ENCODE measurements around the gene INPP5B. TPM values are rescaled to one million over a fixed set of nuclear protein-coding genes. Genes with fewer than 3 reads are reported as not detected.

The INPP5B gene
- total RNA-seq, 1 donor from 2014 or later: 21.2 TPM

DNA sequence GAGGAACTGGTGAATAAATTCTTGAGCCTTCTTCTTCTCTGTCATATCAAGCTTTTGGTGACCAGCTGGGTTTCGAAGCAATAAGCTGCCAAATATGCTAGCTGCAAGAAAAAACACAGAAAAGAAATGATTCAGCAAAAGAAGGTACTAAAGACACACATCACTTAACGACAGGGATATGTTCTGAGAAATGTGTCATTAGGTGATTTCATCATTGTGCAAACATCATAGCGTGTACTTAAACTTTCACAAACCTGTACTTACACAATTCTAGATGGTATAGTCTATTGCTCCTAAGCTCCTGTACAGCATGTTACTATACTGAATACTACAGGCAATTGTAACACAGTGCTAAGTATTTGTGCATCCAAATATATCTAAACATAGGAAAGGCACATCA, 84.5 kb downstream of the INPP5B start:
- TF ChIP-seq, protein P1, sequence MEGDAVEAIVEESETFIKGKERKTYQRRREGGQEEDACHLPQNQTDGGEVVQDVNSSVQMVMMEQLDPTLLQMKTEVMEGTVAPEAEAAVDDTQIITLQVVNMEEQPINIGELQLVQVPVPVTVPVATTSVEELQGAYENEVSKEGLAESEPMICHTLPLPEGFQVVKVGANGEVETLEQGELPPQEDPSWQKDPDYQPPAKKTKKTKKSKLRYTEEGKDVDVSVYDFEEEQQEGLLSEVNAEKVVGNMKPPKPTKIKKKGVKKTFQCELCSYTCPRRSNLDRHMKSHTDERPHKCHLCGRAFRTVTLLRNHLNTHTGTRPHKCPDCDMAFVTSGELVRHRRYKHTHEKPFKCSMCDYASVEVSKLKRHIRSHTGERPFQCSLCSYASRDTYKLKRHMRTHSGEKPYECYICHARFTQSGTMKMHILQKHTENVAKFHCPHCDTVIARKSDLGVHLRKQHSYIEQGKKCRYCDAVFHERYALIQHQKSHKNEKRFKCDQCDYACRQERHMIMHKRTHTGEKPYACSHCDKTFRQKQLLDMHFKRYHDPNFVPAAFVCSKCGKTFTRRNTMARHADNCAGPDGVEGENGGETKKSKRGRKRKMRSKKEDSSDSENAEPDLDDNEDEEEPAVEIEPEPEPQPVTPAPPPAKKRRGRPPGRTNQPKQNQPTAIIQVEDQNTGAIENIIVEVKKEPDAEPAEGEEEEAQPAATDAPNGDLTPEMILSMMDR (IDR thresholded peaks at IDR 0.05): no peak
- peaks cover 20% of the 10 kb centered on the region for H3K36me3 Mint-ChIP-seq (ENCODE audit: low read depth)
- H3K4me3 Mint-ChIP-seq (ENCODE audit: unreplicated experiment): no peak overlapping the region
- DNase-seq (ENCODE audit: low spot score): no peak
- no peak overlapping the region for H3K27ac Mint-ChIP-seq (ENCODE audit: unreplicated experiment)
- no peaks in the 10 kb centered on the region for H3K27me3 Mint-ChIP-seq (ENCODE audit: low read depth)
- peaks cover 20% of the 10 kb centered on the region for H3K4me1 Mint-ChIP-seq (ENCODE audit: low read depth)
- no peaks in the 10 kb centered on the region for H3K9me3 Mint-ChIP-seq (ENCODE audit: low read depth)

DNA sequence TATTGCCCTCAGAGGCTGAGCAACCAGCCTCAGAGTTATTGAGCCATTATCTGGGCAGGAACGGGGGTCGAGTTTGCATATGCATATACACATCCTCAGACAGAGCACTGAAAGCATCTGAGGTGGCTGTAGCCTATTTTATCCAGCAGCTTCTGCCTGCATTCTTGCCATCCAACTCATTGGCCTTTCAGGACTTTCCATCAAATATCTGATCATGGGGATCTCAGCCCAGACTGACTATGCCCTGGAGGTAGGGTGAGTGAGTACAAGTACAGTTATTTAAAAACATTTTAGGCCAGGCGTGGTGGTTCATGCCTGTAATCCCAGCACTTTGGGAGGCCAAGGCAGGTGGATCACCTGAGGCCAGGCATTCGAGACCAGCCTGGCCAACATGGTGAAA, 85.7 kb downstream of the INPP5B start:
- Mint-ChIP-seq H3K4me3 (ENCODE audit: unreplicated experiment) (no peak overlapping the region), H3K27me3 (ENCODE audit: low read depth) (no peaks in the 10 kb centered on the region), H3K36me3 (ENCODE audit: low read depth) (peaks cover 19% of the 10 kb centered on the region), H3K4me1 (ENCODE audit: low read depth) (peaks cover 23% of the 10 kb centered on the region), H3K27ac (ENCODE audit: unreplicated experiment) (no peak overlapping the region), H3K9me3 (ENCODE audit: low read depth) (no peaks in the 10 kb centered on the region)
- DNase-seq (ENCODE audit: low spot score): no peak
- TF ChIP-seq, protein P1 (IDR thresholded peaks at IDR 0.05): no peak

DNA sequence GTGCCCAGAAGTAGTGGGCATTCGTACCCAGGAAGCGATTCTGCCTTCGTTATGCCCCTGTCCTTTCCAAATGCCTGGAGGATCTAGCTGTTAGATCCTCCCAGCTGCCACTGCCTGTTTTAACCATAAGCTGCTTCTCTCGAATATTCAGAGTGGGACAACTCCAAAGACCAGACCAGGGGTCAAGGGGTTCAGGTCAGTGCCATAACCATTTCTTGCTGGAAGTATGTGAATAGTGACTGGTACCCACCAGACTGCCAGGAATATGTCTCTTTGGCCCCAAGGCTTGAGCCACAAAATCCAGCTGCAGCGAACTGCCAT, 86.5 kb downstream of the INPP5B start:
- peaks cover 21% of the 10 kb centered on the region for H3K4me1 Mint-ChIP-seq (ENCODE audit: low read depth)
- TF ChIP-seq, protein P1 (IDR thresholded peaks at IDR 0.05): peak; percentile 70
- H3K27me3 Mint-ChIP-seq (ENCODE audit: low read depth): no peaks in the 10 kb centered on the region
- peak overlapping the region; percentile 95 for H3K27ac Mint-ChIP-seq (ENCODE audit: unreplicated experiment)
- peaks cover 17% of the 10 kb centered on the region for H3K36me3 Mint-ChIP-seq (ENCODE audit: low read depth)
- DNase-seq (ENCODE audit: low spot score): no peak
- H3K4me3 Mint-ChIP-seq (ENCODE audit: unreplicated experiment): peak overlapping the region; percentile 96
- no peaks in the 10 kb centered on the region for H3K9me3 Mint-ChIP-seq (ENCODE audit: low read depth)

DNA sequence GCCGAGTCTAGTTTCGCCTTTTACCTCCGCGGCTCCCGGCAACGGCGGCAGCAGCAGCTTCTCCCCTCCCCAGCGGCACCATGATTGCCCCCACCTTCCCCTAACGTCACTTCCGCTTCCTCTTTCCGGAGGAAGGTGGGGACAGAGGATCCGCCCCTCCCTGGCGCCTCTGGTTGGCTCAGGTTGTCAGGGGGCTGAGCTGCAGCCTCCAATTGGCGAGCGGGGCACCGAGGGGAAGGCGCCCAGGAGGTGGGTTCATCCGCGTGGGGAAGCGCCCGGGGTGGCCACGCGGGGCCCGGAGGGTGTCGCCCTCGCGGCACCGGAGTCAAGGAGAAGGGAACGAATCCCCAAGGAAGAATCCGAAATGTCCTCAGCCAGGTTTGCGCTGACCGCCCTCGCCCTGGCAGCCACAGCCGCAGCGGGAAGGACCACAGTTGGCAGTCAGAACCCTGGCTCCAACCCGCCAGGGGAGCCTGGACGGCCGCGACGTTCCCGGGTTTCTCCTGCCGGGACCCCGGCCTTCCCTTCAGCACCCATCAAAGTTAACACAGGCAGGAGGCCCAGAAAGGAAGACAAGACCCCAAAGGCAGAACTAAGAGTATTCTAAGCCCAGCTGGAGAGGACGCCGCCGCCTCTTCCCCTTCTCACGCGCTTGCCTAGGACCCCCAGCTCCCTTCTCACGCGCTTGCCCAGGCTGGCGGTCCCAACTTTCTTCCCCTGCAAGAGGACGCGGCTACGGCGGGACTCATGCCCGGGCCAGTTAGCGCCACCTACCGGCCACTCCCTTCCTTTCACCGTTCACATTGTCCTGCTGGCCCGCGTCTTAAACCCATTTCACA, 87.1 kb downstream of the INPP5B start, which contains the start of gene MTF1:
Gene MTF1, minus strand, starts transcription at position 86 of the 839 bp plus-strand sequence. CDS start 1,934 bp downstream, outside the sequence.
- peak within 1 kb of the TSS; percentile 95 for H3K27ac Mint-ChIP-seq (ENCODE audit: unreplicated experiment)
- peaks cover 19% of the 10 kb centered on the region for H3K4me1 Mint-ChIP-seq (ENCODE audit: low read depth)
- H3K27me3 Mint-ChIP-seq (ENCODE audit: low read depth): no peaks in the 10 kb centered on the region
- TF ChIP-seq, protein P1 (IDR thresholded peaks at IDR 0.05): peak; percentile 99
- peak within 1 kb of the TSS; percentile 96 for H3K4me3 Mint-ChIP-seq (ENCODE audit: unreplicated experiment)
- peak; percentile 99 for DNase-seq (ENCODE audit: low spot score)
- no peaks in the 10 kb centered on the region for H3K9me3 Mint-ChIP-seq (ENCODE audit: low read depth)
- peaks cover 13% of the 10 kb centered on the region for H3K36me3 Mint-ChIP-seq (ENCODE audit: low read depth)

DNA sequence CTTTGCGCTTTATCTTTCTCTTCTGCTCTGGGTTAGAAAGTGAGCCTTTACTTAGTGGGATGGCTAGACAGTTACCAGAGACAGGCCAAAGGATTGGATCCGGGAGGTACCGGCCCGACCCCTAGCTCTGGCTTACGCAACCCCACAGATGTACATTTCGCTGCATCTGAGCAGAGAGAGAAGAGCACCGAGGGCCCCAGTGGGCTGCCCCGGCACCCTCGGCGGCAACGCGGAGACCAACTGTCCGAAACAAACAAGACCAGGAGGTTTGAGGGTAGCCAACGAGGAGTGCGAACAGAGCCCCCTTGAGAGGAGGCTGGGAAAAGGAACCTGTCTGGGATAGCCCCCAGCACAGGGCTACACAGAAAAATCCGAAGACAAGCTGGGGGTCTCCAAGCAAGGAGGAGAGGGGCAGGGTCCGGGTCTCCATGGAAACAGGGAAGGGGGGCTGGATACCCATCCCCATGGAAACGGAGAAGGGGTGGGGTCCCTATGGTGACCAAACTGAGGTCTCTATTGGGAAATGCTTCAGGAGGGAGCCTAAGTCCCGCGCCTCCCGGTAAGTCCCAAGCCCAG, 87.8 kb downstream of the INPP5B start:
- H3K4me1 Mint-ChIP-seq (ENCODE audit: low read depth): peaks cover 23% of the 10 kb centered on the region
- peak overlapping the region; percentile 96 for H3K4me3 Mint-ChIP-seq (ENCODE audit: unreplicated experiment)
- no peaks in the 10 kb centered on the region for H3K9me3 Mint-ChIP-seq (ENCODE audit: low read depth)
- peaks cover 7% of the 10 kb centered on the region for H3K36me3 Mint-ChIP-seq (ENCODE audit: low read depth)
- no peak for DNase-seq (ENCODE audit: low spot score)
- H3K27ac Mint-ChIP-seq (ENCODE audit: unreplicated experiment): peak overlapping the region; percentile 95
- no peaks in the 10 kb centered on the region for H3K27me3 Mint-ChIP-seq (ENCODE audit: low read depth)
- TF ChIP-seq, protein P1 (IDR thresholded peaks at IDR 0.05): no peak

Measured in chondrocyte (in vitro differentiated cells).